Fibroblast of the conjunctiva (primary cell): ENCODE data around the gene SEC22C.
"Not testable (repeated sequence)": the region's sequence is repeated elsewhere in the genome, so short reads cannot be mapped to it uniquely, and the experiment has no call there.

Source experiments
- DNase-seq: peaks from one replicate; pipeline ENCODE4 v3.0.0-alpha.2; 2010; ENCODE audit warnings: low read depth

Gene SEC22C

GRCh38 chr3:42579346-42579745 is 2.4 kb downstream of the SEC22C start:
- DNase-seq = not testable (repeated sequence)

- DNase-seq = no peak
Measured at GRCh38 chr3:42578054-42578453, 3.7 kb downstream of the SEC22C start.

- no peak for DNase-seq
Measured at GRCh38 chr3:42575137-42575741, 6.5 kb downstream of the SEC22C start.

GRCh38 chr3:42572278-42572677 is 9.5 kb downstream of the SEC22C start:
- DNase-seq = peak; percentile 5

GRCh38 chr3:42569593-42570142 is 12.1 kb downstream of the SEC22C start:
- no peak for DNase-seq

GRCh38 chr3:42562047-42562907 is 19.5 kb downstream of the SEC22C start:
- no peak for DNase-seq

- DNase-seq = no peak
Measured at GRCh38 chr3:42557854-42558253, 23.9 kb downstream of the SEC22C start.

GRCh38 chr3:42556817-42557216 is 24.9 kb downstream of the SEC22C start:
- DNase-seq = not testable (repeated sequence)

GRCh38 chr3:42556089-42556632 is 25.6 kb downstream of the SEC22C start:
- no peak for DNase-seq

- no peak for DNase-seq
Measured at GRCh38 chr3:42552830-42553229, 28.9 kb downstream of the SEC22C start.

- no peak for DNase-seq
Measured at GRCh38 chr3:42550250-42550649, 31.5 kb downstream of the SEC22C start.

- no peak for DNase-seq
Measured at GRCh38 chr3:42549131-42549530, 32.6 kb downstream of the SEC22C start.

- peak; percentile 17 for DNase-seq
Measured at GRCh38 chr3:42547401-42547945, 34.3 kb downstream of the SEC22C start.

GRCh38 chr3:42546691-42547213 is 35.0 kb downstream of the SEC22C start:
- no peak for DNase-seq

- DNase-seq = no peak
Measured at GRCh38 chr3:42545284-42545900, 36.4 kb downstream of the SEC22C start.

- DNase-seq = no peak
Measured at GRCh38 chr3:42544492-42545283, 37.1 kb downstream of the SEC22C start.

- no peak for DNase-seq
Measured at GRCh38 chr3:42541079-42541478, 40.7 kb downstream of the SEC22C start.

- DNase-seq = no peak
Measured at GRCh38 chr3:42539871-42540714, 41.7 kb downstream of the SEC22C start.

GRCh38 chr3:42537350-42537749 is 44.4 kb downstream of the SEC22C start:
- no peak for DNase-seq
